Neutrophil (primary cell): ENCODE results near the gene PRR35.

Experiments used
- H3K27ac ChIP-seq: fragments of 200-600 bp; sonication (generic); 2 replicates; pipeline ENCODE4 v1.5.1; 2016; ENCODE audit warnings: mild to moderate bottlenecking, moderate library complexity
- H3K27me3 ChIP-seq: fragments of 200-600 bp; sonication (generic); 2 replicates; pipeline ENCODE4 v1.6.0; 2016; ENCODE audit warnings: mild to moderate bottlenecking
- H3K36me3 ChIP-seq: fragments of 200-600 bp; sonication (generic); 2 replicates; pipeline ENCODE4 v1.5.1; 2017
- H3K4me1 ChIP-seq, 2 experiments: fragments of 200-600 bp in 1 of 2; sonication (generic) in 1 of 2; 1 replicate in 1 of 2; 2 replicates in 1 of 2; pipeline versions ENCODE4 v1.5.1 to v1.6.1; 2013 to 2016; ENCODE audit warnings: low read depth in 1 of 2, low read length in 1 of 2, mild to moderate bottlenecking in 1 of 2, moderate library complexity in 1 of 2; ENCODE audit not compliant: control insufficient read depth in 1 of 2, insufficient read depth in 1 of 2
- H3K4me3 ChIP-seq, 2 experiments: fragments of 200-600 bp in 1 of 2; sonication (generic) in 1 of 2; 1 replicate in 1 of 2; 2 replicates in 1 of 2; pipeline ENCODE4 v1.5.1; 2013 to 2016; ENCODE audit warnings: low read depth in 1 of 2, low read length in 1 of 2, mild to moderate bottlenecking in 1 of 2, moderate library complexity in 1 of 2
- H3K9me3 ChIP-seq: fragments of 200-600 bp; sonication (generic); 2 replicates; pipeline ENCODE4 v1.5.1; 2016
- TF ChIP-seq, protein P1 (sequence below): fragments of 200-600 bp; sonication (generic); IDR thresholded peaks from 2 replicates; pipeline ENCODE4 v1.5.1; 2016; ENCODE audit warnings: antibody characterized with exemption

PRR35 gene

DNA sequence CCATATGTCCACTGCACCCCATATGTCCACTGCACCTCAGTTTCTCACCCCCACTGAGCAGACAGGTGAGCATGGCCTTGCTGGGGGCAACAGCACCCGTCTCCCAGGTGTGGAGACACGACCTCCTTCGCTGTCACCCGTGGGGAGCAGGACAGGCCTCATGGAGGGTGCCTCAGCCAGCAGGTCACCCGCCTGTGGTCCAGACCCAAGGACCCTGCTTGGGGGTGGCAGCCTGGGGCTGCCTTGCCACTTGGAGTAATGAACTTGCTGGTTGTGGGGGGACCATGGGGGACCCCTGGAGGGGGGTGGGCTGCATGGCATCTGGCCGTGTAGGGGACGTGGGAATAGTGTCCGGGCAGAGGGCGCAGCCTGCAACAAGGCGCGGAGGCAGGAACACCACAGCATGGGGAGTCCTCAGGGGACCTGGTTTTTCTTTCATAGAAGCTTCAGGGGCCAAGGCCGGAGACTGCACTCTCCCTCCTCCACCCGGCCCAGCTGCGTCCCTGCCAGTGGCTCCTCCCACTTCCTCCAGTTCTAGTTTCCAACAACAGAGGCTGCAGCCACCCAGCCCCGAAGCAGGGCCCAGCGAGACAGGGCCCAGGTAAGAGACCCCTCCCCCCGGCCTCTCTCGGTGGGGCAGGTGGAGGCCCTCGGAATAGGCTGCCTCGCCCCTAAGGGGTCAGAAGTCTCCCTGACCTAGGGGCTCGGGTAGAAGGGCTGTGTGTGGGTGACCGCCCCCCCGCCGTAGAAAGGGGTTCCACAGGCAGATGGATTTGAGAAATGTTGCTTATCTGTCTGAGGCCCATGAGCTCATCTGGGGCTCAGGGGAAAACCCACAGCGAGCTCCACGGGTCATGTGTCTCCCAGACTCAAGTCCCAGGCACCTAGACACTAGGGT, 6.5 kb downstream of the PRR35 start, which contains the start of gene NHLRC4:
Gene NHLRC4, plus strand, starts transcription at position 531 of the 898 bp plus-strand sequence. CDS start 1,043 bp downstream, outside the sequence.
- Histone ChIP-seq H3K4me1 (peaks cover 25% of the 10 kb centered on the region in 2 experiments), H3K9me3 (no peaks in the 10 kb centered on the region), H3K27me3 (peaks cover 17% of the 10 kb centered on the region), H3K4me3 (no peak within 1 kb of the TSS), H3K27ac (no peak within 1 kb of the TSS), H3K36me3 (no peaks in the 10 kb centered on the region)
- TF ChIP-seq, protein P1, sequence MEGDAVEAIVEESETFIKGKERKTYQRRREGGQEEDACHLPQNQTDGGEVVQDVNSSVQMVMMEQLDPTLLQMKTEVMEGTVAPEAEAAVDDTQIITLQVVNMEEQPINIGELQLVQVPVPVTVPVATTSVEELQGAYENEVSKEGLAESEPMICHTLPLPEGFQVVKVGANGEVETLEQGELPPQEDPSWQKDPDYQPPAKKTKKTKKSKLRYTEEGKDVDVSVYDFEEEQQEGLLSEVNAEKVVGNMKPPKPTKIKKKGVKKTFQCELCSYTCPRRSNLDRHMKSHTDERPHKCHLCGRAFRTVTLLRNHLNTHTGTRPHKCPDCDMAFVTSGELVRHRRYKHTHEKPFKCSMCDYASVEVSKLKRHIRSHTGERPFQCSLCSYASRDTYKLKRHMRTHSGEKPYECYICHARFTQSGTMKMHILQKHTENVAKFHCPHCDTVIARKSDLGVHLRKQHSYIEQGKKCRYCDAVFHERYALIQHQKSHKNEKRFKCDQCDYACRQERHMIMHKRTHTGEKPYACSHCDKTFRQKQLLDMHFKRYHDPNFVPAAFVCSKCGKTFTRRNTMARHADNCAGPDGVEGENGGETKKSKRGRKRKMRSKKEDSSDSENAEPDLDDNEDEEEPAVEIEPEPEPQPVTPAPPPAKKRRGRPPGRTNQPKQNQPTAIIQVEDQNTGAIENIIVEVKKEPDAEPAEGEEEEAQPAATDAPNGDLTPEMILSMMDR = no peak

DNA sequence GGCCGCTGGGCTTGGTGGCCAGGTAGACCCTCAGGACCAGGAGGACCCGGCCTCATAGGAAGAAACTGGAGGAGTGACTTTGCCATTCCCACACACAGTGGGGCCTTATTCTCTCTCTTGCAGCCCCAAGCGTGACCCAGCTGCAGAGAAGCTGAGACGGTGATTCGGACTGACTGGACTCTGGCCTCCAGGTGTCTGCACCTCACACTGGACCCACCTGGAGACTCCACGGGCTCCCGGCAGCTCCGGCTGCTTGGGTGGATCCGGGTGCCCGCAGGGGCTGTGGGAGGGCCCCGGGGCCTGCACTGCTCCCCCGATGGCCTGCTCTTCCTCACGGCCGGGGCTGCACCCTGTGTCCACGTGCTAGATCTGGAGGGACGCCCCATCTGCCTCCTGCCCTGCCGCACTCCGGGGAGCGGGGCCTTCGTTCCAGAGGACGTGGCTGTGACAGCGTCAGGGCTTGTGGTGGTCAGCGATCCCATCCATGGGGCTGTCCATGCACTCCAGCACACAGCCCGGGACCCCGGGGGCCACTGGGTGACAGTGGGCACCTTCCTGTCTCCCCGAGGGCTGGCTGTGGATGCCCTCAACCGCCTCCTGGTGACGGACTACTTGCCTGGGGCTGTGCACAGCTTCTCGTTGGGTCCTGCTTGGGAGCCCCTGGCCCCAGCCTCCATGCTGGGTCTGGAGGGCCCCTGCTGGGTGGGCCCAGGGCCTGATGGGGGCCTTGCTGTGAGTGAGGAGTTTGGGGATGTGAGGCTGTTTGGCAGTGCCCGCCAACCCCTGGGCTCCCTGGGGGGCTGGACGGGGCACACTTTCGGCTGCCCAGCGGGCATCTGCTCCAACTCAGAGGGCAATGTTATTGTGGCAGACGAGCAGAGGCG, 7.4 kb downstream of the PRR35 start:
- no peaks in the 10 kb centered on the region for H3K36me3 ChIP-seq
- peaks cover 25% of the 10 kb centered on the region in 2 experiments for H3K4me1 ChIP-seq

DNA sequence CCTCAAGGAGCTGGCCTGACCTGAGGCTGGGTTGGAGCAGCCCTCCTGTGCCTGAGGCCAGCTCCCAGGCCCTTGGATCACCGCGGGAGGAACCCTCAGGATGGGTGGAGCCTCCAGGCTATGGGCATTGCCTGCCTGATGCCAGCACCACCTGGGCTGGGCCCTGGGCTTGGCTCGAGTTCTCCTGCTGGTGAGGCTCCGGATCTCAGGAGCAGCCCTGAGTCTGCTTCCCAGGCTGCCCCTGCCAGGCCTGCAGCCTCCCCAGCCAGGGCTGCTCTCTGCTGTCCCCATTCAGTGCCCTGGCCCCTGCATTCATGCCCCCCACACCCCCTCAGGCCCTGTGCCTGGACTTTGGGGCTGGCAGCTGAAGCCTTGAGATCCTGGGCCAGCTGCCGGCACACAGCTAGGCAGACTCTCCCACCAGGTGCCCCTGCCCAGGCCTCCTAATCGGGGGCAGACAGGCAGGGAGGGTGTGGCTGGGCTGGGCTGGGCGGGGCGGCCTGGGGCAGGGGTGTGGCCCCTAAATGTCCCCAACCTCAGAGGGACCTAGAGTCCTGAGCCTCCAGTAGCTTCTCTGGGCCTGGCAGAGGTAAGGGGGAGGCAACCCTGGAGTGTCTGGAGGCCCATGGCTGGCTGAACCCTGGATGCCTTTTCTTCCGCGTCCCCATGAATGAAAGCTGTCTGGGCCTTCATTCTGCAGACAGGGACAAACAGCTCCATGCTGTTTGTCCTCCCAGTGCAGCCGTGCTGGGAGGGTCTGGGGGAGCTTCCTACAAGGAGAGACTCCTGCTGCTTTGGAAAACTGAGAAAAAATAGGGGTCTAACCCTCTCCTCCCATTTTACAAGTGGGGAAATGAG, 8.4 kb downstream of the PRR35 start:
- H3K36me3 ChIP-seq = no peaks in the 10 kb centered on the region
- H3K4me1 ChIP-seq = peaks cover 25% of the 10 kb centered on the region in 2 experiments
- no peak overlapping the region for H3K27ac ChIP-seq
- no peaks in the 10 kb centered on the region for H3K9me3 ChIP-seq
- TF ChIP-seq, protein P1 = no peak
- H3K4me3 ChIP-seq = peak overlapping the region in 1 of 2 experiments; percentile 67
- H3K27me3 ChIP-seq = peaks cover under 1% of the 10 kb centered on the region

More for the DNA sequence above, 7.4 kb downstream of the PRR35 start:
- H3K27ac ChIP-seq = no peak overlapping the region
- no peak overlapping the region for H3K4me3 ChIP-seq
- TF ChIP-seq, protein P1 = no peak
- H3K27me3 ChIP-seq = peaks cover 9% of the 10 kb centered on the region
- no peaks in the 10 kb centered on the region for H3K9me3 ChIP-seq

DNA sequence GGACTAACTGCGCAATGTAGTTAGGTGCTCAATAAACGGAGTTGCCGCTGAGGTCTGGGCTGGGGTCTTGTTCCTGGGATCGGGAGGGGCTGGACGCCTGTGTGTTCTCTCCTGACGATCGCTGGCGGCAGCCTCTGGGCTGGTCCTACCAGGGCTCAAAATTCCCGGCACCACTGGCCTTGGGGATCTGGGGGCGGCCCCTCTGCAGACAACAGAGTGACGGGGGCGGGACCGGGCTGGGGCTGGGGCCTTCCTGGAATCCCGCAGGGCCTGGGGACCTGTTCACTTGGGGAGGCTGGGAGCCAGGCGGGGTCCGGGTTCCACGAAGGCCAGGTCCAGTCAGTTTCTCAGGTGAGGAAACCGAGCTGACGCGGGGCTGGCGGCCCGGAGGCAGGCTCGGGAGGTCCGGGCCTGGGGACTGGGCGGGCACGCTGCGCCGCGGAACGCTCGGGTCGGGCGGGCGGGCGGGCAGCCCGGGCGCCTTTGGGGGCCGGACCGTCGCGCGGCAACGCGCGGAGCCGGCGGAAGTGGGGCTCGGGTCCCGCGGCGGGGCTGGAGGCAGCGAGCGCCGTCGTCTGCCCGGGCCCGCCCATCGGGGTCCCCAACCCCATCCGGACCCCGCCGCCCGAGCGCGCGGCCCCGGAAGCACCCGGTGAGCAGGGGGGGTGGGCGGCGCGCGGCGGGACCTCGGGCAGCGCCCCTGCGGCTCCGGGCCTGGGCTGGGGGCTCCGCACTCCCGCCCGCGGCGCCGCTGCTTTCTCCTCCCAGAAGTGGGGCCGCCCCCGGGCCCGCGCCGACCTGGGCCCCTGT, 9.5 kb downstream of the PRR35 start, which contains the start of gene PIGQ:
Gene PIGQ, plus strand, starts transcription at position 524 of the 810 bp plus-strand sequence. CDS start 4,107 bp downstream, outside the sequence.
- TF ChIP-seq, protein P1 = no peak
- H3K4me3 ChIP-seq = peak within 1 kb of the TSS; percentile 70 to 73
- no peaks in the 10 kb centered on the region for H3K27me3 ChIP-seq
- no peaks in the 10 kb centered on the region for H3K9me3 ChIP-seq
- peaks cover 8% of the 10 kb centered on the region for H3K36me3 ChIP-seq
- H3K27ac ChIP-seq = peak within 1 kb of the TSS; percentile 59
- H3K4me1 ChIP-seq = peaks cover 25% of the 10 kb centered on the region in 2 experiments
